ENCODE data around the gene CNOT8.

CNOT8 gene

GRCh38 chr5:154865466-154866184, 7.2 kb downstream of the CNOT8 start:
- TF ChIP-seq ZFX (IDR thresholded peaks at IDR 0.05) (no peak), CTCF (conservative IDR thresholded peaks at IDR 0.05) (no peak)

GRCh38 chr5:154866841-154867240, 8.4 kb downstream of the CNOT8 start:
- H3K27ac ChIP-seq, result no peak overlapping the region

More at GRCh38 chr5:154865466-154866184, 7.2 kb downstream of the CNOT8 start:
- H3K27ac ChIP-seq, result no peak overlapping the region

GRCh38 chr5:154868702-154869101, 10.3 kb downstream of the CNOT8 start:
- no peak overlapping the region for H3K27ac ChIP-seq
- TF ChIP-seq ZFX (IDR thresholded peaks at IDR 0.05) (no peak), CTCF (conservative IDR thresholded peaks at IDR 0.05) (0 out of 2 replicates have a peak, but pooled peaks have one; percentile 11)

More at GRCh38 chr5:154866841-154867240, 8.4 kb downstream of the CNOT8 start:
- no peak for TF ChIP-seq ZFX (IDR thresholded peaks at IDR 0.05)
- no peak for TF ChIP-seq CTCF (conservative IDR thresholded peaks at IDR 0.05)

- H3K27ac ChIP-seq, result no peak overlapping the region
- TF ChIP-seq ZFX (IDR thresholded peaks at IDR 0.05), result no peak
Measured at GRCh38 chr5:154871734-154872133, 13.3 kb downstream of the CNOT8 start.

- no peak for TF ChIP-seq ZFX (IDR thresholded peaks at IDR 0.05)
- TF ChIP-seq CTCF (conservative IDR thresholded peaks at IDR 0.05), result no peak
Measured at GRCh38 chr5:154873791-154874331, 15.4 kb downstream of the CNOT8 start.

GRCh38 chr5:154878642-154879335, 20.4 kb downstream of the CNOT8 start:
- no peak overlapping the region for H3K27ac ChIP-seq
- no peak for TF ChIP-seq ZFX (IDR thresholded peaks at IDR 0.05)
- TF ChIP-seq CTCF (conservative IDR thresholded peaks at IDR 0.05), result no peak

More at GRCh38 chr5:154873791-154874331, 15.4 kb downstream of the CNOT8 start:
- H3K27ac ChIP-seq, result no peak overlapping the region

- H3K27ac ChIP-seq, result no peak overlapping the region
- no peak for TF ChIP-seq ZFX (IDR thresholded peaks at IDR 0.05)
- TF ChIP-seq CTCF (conservative IDR thresholded peaks at IDR 0.05), result no peak
Measured at GRCh38 chr5:154881986-154882385, 23.6 kb downstream of the CNOT8 start.

Data from C4-2B (cell line).